ENCODE results near the gene DPP4.

Gene DPP4

GRCh38 chr2:162016080-162016479 is 57.9 kb downstream of the DPP4 start:
- DNase-seq, result no peak

GRCh38 chr2:162014751-162015150 is 59.3 kb downstream of the DPP4 start:
- no peak for DNase-seq

- DNase-seq, result peak; percentile 61
These were observed 60.2 kb downstream of the DPP4 start for GRCh38 chr2:162013514-162014475.

GRCh38 chr2:162012565-162013058 is 61.4 kb downstream of the DPP4 start:
- DNase-seq, result no peak

- no peak for DNase-seq
These were observed 62.1 kb downstream of the DPP4 start for GRCh38 chr2:162011706-162012564.

GRCh38 chr2:162009543-162009942 is 64.5 kb downstream of the DPP4 start:
- DNase-seq, result no peak

GRCh38 chr2:162007447-162008040 is 66.5 kb downstream of the DPP4 start:
- DNase-seq, result no peak

GRCh38 chr2:162006337-162006736 is 67.7 kb downstream of the DPP4 start:
- DNase-seq, result no peak

GRCh38 chr2:162004031-162004430 is 70.0 kb downstream of the DPP4 start:
- DNase-seq, result no peak

GRCh38 chr2:162002623-162003235 is 71.3 kb downstream of the DPP4 start:
- DNase-seq, result no peak

- DNase-seq, result no peak
These were observed 73.6 kb downstream of the DPP4 start for GRCh38 chr2:162000431-162000830.

- no peak for DNase-seq
These were observed 74.7 kb downstream of the DPP4 start for GRCh38 chr2:161999321-161999720.

- no peak for DNase-seq
These were observed 75.2 kb downstream of the DPP4 start for GRCh38 chr2:161998857-161999256.

GRCh38 chr2:161997916-161998471 is 76.0 kb downstream of the DPP4 start:
- DNase-seq, result no peak

- no peak for DNase-seq
These were observed 78.4 kb downstream of the DPP4 start for GRCh38 chr2:161995553-161996016.

GRCh38 chr2:161994761-161995520 is 79.1 kb downstream of the DPP4 start:
- no peak for DNase-seq

GRCh38 chr2:161992531-161992930 is 81.5 kb downstream of the DPP4 start:
- DNase-seq, result no peak

- DNase-seq, result no peak
These were observed 82.0 kb downstream of the DPP4 start for GRCh38 chr2:161991991-161992390.

GRCh38 chr2:161990741-161991140 is 83.3 kb downstream of the DPP4 start:
- DNase-seq, result no peak

GRCh38 chr2:161990036-161990435 is 84.0 kb downstream of the DPP4 start:
- DNase-seq, result no peak

GRCh38 chr2:161988589-161988988 is 85.4 kb downstream of the DPP4 start:
- no peak for DNase-seq

Measured in SIG-M5 (cell line).